NOMO-1 treated with DMSO at 0.1 percent for 48 hours (cell line): Measurements from ENCODE around the gene DZIP1.
"Not testable (repeated sequence)": the region's sequence is repeated elsewhere in the genome, so short reads cannot be mapped to it uniquely, and the experiment has no call there.

Experiments used
- DNase-seq: peaks from one replicate; lab custom pipeline; 2025; ENCODE audit not compliant: unreplicated experiment; lab: John Stamatoyannopoulos, UW

The DZIP1 gene

GRCh38 chr13:95603887-95604555 is 40.5 kb downstream of the DZIP1 start:
- peak; percentile 55 for DNase-seq

GRCh38 chr13:95601906-95602305 is 42.6 kb downstream of the DZIP1 start:
- DNase-seq: no peak

GRCh38 chr13:95601216-95601615 is 43.3 kb downstream of the DZIP1 start:
- DNase-seq: no peak

- DNase-seq: no peak
Observed at GRCh38 chr13:95596701-95597100, 47.8 kb downstream of the DZIP1 start.

- DNase-seq: no peak
Observed at GRCh38 chr13:95593462-95593861, 51.0 kb downstream of the DZIP1 start.

GRCh38 chr13:95588721-95589120 is 55.8 kb downstream of the DZIP1 start:
- DNase-seq: peak; percentile 24

- DNase-seq: no peak
Observed at GRCh38 chr13:95588134-95588533, 56.4 kb downstream of the DZIP1 start.

GRCh38 chr13:95585867-95586266 is 58.6 kb downstream of the DZIP1 start:
- no peak for DNase-seq

- no peak for DNase-seq
Observed at GRCh38 chr13:95579303-95579702, 65.2 kb downstream of the DZIP1 start.

GRCh38 chr13:95573221-95573620 is 71.3 kb downstream of the DZIP1 start:
- DNase-seq: no peak

GRCh38 chr13:95571941-95572340 is 72.6 kb downstream of the DZIP1 start:
- DNase-seq: no peak

GRCh38 chr13:95570016-95570415 is 74.5 kb downstream of the DZIP1 start:
- no peak for DNase-seq

GRCh38 chr13:95568131-95568530 is 76.4 kb downstream of the DZIP1 start:
- no peak for DNase-seq

- DNase-seq: not testable (repeated sequence)
Observed at GRCh38 chr13:95565758-95566157, 78.7 kb downstream of the DZIP1 start.

- peak; percentile 66 for DNase-seq
Observed at GRCh38 chr13:95564733-95565291, 79.7 kb downstream of the DZIP1 start.

- DNase-seq: no peak
Observed at GRCh38 chr13:95564091-95564490, 80.4 kb downstream of the DZIP1 start.

- DNase-seq: no peak
Observed at GRCh38 chr13:95560387-95560786, 84.1 kb downstream of the DZIP1 start.

GRCh38 chr13:95559100-95559499 is 85.4 kb downstream of the DZIP1 start:
- no peak for DNase-seq

GRCh38 chr13:95557013-95557412 is 87.5 kb downstream of the DZIP1 start:
- DNase-seq: no peak

GRCh38 chr13:95553581-95554385 is 90.7 kb downstream of the DZIP1 start:
- DNase-seq: peak; percentile 24

- peak; percentile 14 for DNase-seq
Observed at GRCh38 chr13:95552539-95553441, 91.7 kb downstream of the DZIP1 start, which contains the start of gene CLDN10. Gene CLDN10, plus strand, starts transcription at chr13:95552720. Its CDS starts 34 bp downstream, at chr13:95552754.
